AG04449 (cell line): ENCODE data around the gene PLSCR3.

Source experiments
- CTCF ChIA-PET: fragments of 350-600 bp; formaldehyde crosslinking; extraction: SDS; loops from one replicate; lab custom pipeline; 2021; ENCODE audit warnings: antibody characterized with exemption; lab: Yijun Ruan, JAX
- POLR2A ChIA-PET: fragments of 400-600, 350-600 bp; formaldehyde crosslinking; extraction: SDS; loops from one replicate; lab custom pipeline; 2020; ENCODE audit warnings: antibody characterized with exemption, inconsistent platforms; lab: Yijun Ruan, JAX
- DNase-seq: peaks from one replicate; pipeline ENCODE4 v3.0.0-alpha.2; 2010; ENCODE audit warnings: low read depth, low spot score
- H3K4me3 ChIP-seq: 2 replicates; pipeline ENCODE4 v1.5.1; 2011; ENCODE audit warnings: low read depth, mild to moderate bottlenecking, control low read depth, low read length
- TF ChIP-seq, protein P1 (sequence below): IDR thresholded peaks from one replicate; pipeline ENCODE4 v1.5.1; 2011; ENCODE audit warnings: mild to moderate bottlenecking, moderate library complexity, low read length, control low read depth, inconsistent platforms; ENCODE audit not compliant: insufficient read depth; ENCODE audit errors: missing control alignments

The PLSCR3 gene

DNA sequence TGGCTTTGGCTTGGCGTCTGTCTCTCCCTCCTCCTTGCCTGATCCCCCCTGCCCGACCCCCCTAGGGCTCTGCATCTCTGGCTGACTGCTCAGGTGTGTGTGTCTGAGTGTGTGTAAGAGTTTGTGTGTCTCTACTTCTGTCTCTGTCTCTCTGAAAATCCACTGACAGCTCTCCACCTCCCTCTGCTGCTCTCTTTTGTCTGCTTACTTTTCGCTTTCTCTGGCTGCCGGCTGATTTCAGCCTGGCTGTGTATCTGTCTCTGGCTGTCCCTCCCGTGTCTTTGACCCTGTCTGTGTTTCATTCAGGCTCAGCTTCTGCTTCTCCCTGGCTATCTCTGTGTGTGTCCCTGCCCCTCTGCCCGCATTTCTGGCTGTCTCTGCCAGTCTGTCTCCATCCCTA lies 22.0 kb upstream of the PLSCR3 start:
- CTCF ChIA-PET: no interaction called here
- no peak for DNase-seq
- no peak overlapping the region for H3K4me3 ChIP-seq
- TF ChIP-seq, protein P1, sequence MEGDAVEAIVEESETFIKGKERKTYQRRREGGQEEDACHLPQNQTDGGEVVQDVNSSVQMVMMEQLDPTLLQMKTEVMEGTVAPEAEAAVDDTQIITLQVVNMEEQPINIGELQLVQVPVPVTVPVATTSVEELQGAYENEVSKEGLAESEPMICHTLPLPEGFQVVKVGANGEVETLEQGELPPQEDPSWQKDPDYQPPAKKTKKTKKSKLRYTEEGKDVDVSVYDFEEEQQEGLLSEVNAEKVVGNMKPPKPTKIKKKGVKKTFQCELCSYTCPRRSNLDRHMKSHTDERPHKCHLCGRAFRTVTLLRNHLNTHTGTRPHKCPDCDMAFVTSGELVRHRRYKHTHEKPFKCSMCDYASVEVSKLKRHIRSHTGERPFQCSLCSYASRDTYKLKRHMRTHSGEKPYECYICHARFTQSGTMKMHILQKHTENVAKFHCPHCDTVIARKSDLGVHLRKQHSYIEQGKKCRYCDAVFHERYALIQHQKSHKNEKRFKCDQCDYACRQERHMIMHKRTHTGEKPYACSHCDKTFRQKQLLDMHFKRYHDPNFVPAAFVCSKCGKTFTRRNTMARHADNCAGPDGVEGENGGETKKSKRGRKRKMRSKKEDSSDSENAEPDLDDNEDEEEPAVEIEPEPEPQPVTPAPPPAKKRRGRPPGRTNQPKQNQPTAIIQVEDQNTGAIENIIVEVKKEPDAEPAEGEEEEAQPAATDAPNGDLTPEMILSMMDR: no peak
- POLR2A ChIA-PET: no interaction called here

DNA sequence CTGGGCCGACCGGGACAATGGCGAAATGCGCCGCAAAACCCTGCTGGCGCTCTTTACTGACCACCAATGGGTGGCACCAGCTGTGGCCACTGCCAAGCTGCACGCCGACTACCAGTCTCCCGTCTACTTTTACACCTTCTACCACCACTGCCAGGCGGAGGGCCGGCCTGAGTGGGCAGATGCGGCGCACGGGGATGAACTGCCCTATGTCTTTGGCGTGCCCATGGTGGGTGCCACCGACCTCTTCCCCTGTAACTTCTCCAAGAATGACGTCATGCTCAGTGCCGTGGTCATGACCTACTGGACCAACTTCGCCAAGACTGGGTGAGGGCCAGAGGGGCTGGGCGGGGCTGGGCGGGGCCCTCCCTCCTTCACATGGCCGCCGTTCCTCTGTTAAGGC lies 21.5 kb upstream of the PLSCR3 start:
- POLR2A ChIA-PET: no interaction called here
- no peak overlapping the region for H3K4me3 ChIP-seq
- TF ChIP-seq, protein P1: no peak
- DNase-seq: no peak
- CTCF ChIA-PET: no interaction called here

DNA sequence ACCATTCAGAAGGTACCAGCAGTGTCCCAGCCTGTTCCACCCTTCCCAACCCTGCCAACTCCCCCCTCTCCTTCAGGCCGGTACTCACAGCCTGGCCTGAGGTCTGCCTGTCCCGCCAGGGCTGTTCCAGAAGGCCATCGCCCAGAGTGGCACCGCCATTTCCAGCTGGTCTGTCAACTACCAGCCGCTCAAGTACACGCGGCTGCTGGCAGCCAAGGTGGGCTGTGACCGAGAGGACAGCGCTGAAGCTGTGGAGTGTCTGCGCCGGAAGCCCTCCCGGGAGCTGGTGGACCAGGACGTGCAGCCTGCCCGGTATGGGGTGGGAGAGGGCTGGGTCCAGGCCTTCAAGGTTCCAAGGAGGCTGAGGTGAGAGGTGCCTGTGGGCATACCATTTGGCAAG lies 20.5 kb upstream of the PLSCR3 start:
- no peak for DNase-seq
- CTCF ChIA-PET: interaction anchor here (1.9 kb wide), 1 partner anchor 22 kb away, joined by 5 read pairs; no protein-coding TSS in a partner anchor
- POLR2A ChIA-PET: no interaction called here
- no peak overlapping the region for H3K4me3 ChIP-seq
- TF ChIP-seq, protein P1: no peak

DNA sequence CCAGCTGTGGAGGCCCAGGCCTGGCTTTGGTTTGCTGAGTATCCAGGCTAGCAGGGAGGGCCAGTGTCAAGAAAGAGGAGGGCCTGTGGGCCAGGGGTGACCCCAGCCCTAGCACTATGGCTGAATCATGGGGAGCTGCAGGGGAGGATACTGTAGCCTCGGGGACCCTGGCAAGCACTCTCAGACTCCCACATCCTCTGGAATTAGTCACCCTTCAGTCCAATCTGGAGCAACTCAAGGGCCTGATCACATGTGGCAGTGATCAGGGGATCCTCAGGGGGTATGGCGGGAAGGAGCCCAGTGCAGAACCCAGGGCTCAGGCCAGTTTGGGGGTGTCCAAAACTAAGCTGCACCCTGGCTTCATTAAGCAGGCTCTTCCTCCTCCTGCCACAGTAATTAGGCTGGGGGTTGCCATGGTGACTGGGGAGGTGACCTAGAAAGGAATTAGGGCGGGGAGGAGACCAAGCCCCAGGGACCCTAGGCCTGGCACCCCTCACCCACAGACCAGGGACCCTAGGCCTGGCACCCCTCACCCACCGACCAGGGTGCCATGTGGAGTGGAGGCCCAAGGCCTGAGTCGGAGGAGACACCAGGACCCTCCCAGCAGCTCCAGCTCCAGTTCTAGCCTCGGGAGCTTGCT lies 19.1 kb upstream of the PLSCR3 start:
- H3K4me3 ChIP-seq: no peak overlapping the region
- POLR2A ChIA-PET: interaction anchor here (1.5 to 1.9 kb wide), 2 partner anchors 9 to 23 kb away, joined by 4 to 11 read pairs; partner anchors contain the start of gene TMEM256
- CTCF ChIA-PET: interaction anchor here (0.8 to 1.9 kb wide), 6 partner anchors 9 to 147 kb away, joined by 3 to 5 read pairs (median 3); no protein-coding TSS in a partner anchor
- no peak for DNase-seq
- TF ChIP-seq, protein P1: no peak

DNA sequence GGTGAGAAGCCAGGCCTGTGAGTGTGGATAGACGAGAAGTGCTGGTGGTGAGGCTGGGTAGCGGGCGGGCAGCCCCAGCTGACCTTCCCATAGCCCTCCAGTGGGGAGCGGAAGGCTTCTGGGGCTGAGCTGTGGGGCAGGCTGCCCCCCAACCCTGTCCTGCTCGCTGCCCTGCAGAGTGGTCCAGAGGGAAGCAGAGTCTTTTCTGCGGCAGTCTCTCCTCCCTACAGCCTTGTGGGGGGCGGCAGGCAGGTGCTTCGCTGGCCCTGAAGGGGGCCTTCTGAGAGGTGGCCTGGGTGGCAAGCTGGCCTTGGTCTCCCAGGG lies 17.1 kb upstream of the PLSCR3 start:
- TF ChIP-seq, protein P1: no peak
- ChIA-PET POLR2A (no interaction called here), CTCF (interaction anchor here (0.6 to 0.8 kb wide), 2 partner anchors 12 to 17 kb away, joined by 3 to 4 read pairs; no protein-coding TSS in a partner anchor)
- no peak for DNase-seq
- H3K4me3 ChIP-seq: no peak overlapping the region

DNA sequence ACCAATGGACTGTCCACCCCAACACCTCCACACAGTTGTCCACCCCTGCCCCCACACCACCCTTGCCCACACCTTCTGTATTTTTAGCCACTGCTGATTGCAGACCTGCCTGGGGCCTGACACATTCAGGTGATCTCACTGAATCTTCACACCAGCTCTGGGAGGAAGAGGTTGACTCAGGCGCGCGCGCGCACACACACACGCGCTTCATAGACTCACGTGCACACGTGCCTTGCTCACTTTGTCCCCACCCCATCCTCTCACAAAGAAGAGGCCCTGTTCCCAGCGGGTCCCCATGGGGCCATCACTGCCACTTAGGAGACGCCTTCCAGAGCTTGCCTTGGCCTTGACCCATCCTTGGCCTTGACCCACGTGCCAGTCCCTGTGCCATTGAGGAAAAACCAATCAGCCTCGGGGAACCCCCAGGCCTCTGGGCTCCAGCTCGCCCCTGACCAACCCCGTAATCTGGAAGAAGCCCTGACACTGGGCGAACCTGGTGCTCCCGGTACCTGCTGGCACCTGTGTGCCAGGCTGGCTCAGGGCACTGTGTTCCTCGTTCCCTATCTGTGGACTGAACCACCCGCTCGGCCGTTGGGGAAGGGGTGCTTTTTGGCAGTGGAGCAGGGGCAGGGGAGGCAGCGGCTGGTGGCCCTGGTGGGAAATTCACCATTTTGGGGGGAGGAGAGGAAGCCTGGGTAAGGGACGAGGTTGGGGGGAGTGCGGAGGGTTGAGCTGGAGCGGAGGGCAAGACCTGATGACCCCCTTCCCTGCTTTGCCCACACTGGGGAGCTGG lies 16.5 kb upstream of the PLSCR3 start:
- DNase-seq: no peak
- ChIA-PET CTCF (interaction anchor here (0.8 kb wide), 1 partner anchor 11 kb away, joined by 3 read pairs; no protein-coding TSS in a partner anchor), POLR2A (no interaction called here)
- no peak overlapping the region for H3K4me3 ChIP-seq
- TF ChIP-seq, protein P1: no peak
